ENCODE data around the gene LOXHD1. TPM values are rescaled to one million over a fixed set of nuclear protein-coding genes. Genes with fewer than 3 reads are reported as not detected.

LOXHD1 gene
- total and polyA plus RNA-seq, 2 of the 13 experiments (the other 11 are each of a cell fraction or from before 2014, with no cell fraction given) = not detected

- BruUV-seq (replicated peaks) = no TSS peak
- no peaks in the 10 kb centered on the region for H4K20me1 ChIP-seq (ENCODE audit: insufficient read depth, low read length)
- no peak overlapping the region for H2AFZ ChIP-seq (ENCODE audit: low read length)
- ChIA-PET CTCF (ENCODE audit: low intra/inter-chr PET ratio, low total read pairs) (no interaction called here), POLR2A (no interaction called here)
- H3K27ac ChIP-seq (ENCODE audit: extremely low read length, insufficient read depth, low read length) = no peak overlapping the region
- no peak for TF ChIP-seq LCORL (IDR thresholded peaks at IDR 0.05)
- no peak for TF ChIP-seq LCORL (CRISPR knock-in tag; IDR thresholded peaks at IDR 0.05)
- TF ChIP-seq KLF16 (CRISPR knock-in tag; IDR thresholded peaks at IDR 0.05) = no peak
- TF ChIP-seq ZNF772 (CRISPR knock-in tag; IDR thresholded peaks at IDR 0.05) = no peak
- TF ChIP-seq ZBTB10 (CRISPR knock-in tag; IDR thresholded peaks at IDR 0.05; ENCODE audit: borderline replicate concordance) = no peak
- TF ChIP-seq HDAC6 (IDR thresholded peaks at IDR 0.05; ENCODE audit: low read depth, low read length) = no peak
- TF ChIP-seq SP2 (CRISPR knock-in tag; IDR thresholded peaks at IDR 0.05) = no peak
- no peak for TF ChIP-seq ARNT2 (CRISPR knock-in tag; IDR thresholded peaks at IDR 0.05; ENCODE audit: low read depth)
- TF ChIP-seq ZKSCAN8 (CRISPR knock-in tag; IDR thresholded peaks at IDR 0.05; ENCODE audit: borderline replicate concordance) = no peak
- no peak for TF ChIP-seq ASH2L (IDR thresholded peaks at IDR 0.05; ENCODE audit: insufficient read length, low read depth, low read length)
- TF ChIP-seq ZZZ3 (CRISPR knock-in tag; IDR thresholded peaks at IDR 0.05; ENCODE audit: borderline replicate concordance) = no peak
- no peak for TF ChIP-seq NCOA2 (CRISPR knock-in tag; IDR thresholded peaks at IDR 0.05)
- no peak for TF ChIP-seq GTF3A (CRISPR knock-in tag; conservative IDR thresholded peaks at IDR 0.05)
- TF ChIP-seq GATA4 (IDR thresholded peaks at IDR 0.05; ENCODE audit: borderline replicate concordance, low read depth) = no peak
- no peak for TF ChIP-seq ZNF569 (CRISPR knock-in tag; IDR thresholded peaks at IDR 0.05; ENCODE audit: borderline replicate concordance)
- no peak for TF ChIP-seq HNRNPK (IDR thresholded peaks at IDR 0.05; ENCODE audit: low read depth, low read length, poor library complexity, severe bottlenecking)
- no peak for TF ChIP-seq ZNF577 (CRISPR knock-in tag; IDR thresholded peaks at IDR 0.05; ENCODE audit: borderline replicate concordance, low read depth)
- TF ChIP-seq ZMYM2 (CRISPR knock-in tag; IDR thresholded peaks at IDR 0.05) = no peak
- in situ Hi-C loops (cut with HindIII; ENCODE audit: extremely low pct_ligation_motif_present, low pct_unique_long_range_greater_than_20kb) (no loop called here), intact Hi-C loops (cut with micrococcal nuclease; ENCODE audit: unreplicated experiment) (no loop called here)
- no peaks in the 10 kb centered on the region for H3K4me1 ChIP-seq (ENCODE audit: insufficient read depth, low read length)
- H3K79me2 ChIP-seq (ENCODE audit: insufficient read depth, low read length) = no peaks in the 10 kb centered on the region
- 20% methylated on average over 4 of the region's 4 CpGs for WGBS (ENCODE audit: low lambda C conversion rate)
- no peak for FAIRE-seq
- no peaks in the 10 kb centered on the region for H3K36me3 ChIP-seq (replicated peaks in 1 of 2; ENCODE audit: control insufficient read depth in 1 of 2, insufficient read depth in 2 of 2, low read length in 2 of 2)
- no peak overlapping the region for H3K4me2 ChIP-seq (ENCODE audit: low read depth, low read length)
- no peak overlapping the region for H3K9ac ChIP-seq (ENCODE audit: insufficient read depth, low read depth, low read length)
- no peak for DNase-seq (ENCODE audit: low spot score)
- ATAC-seq = no peak
- no peaks in the 10 kb centered on the region for H3K9me3 ChIP-seq (ENCODE audit: low read length)
- 0 out of 5 replicates have a peak, but pooled peaks cover 1 to 6% of the 10 kb centered on the region in 2 experiments for H3K27me3 ChIP-seq (ENCODE audit: control insufficient read depth in 1 of 2, insufficient read depth in 2 of 2, low read length in 2 of 2)
- no peak overlapping the region for H3K4me3 ChIP-seq (replicated peaks in 1 of 3; ENCODE audit: insufficient read depth in 1 of 3, low read depth in 2 of 3, low read length in 3 of 3)
These were observed 82.8 kb downstream of the LOXHD1 start for GRCh38 chr18:46574000-46574742.
